H1 (cell line): ENCODE data around the gene RAB34. TPM values are rescaled to one million over a fixed set of nuclear protein-coding genes. Genes with fewer than 3 reads are reported as not detected.

ENCODE experiments used
- EP300 ChIP-seq, 2 experiments: IDR thresholded peaks; 1 replicate in 1 of 2; 2 replicates in 1 of 2; pipeline ENCODE4 v1.6.1; 2011 to 2012; ENCODE audit warnings: low read depth in 2 of 2, low read length in 2 of 2, mild to moderate bottlenecking in 2 of 2, borderline replicate concordance in 1 of 2, inconsistent platforms in 1 of 2, moderate library complexity in 1 of 2
- MAX ChIP-seq: IDR thresholded peaks from 2 replicates; pipeline ENCODE4 v1.6.1; 2012; ENCODE audit warnings: inconsistent platforms
- SIN3A ChIP-seq, 2 experiments: IDR thresholded peaks in 1 of 2; conservative IDR thresholded peaks in 1 of 2; 2 replicates each; pipeline ENCODE4 v1.6.1; 2011 to 2012; ENCODE audit warnings: low read length in 2 of 2, improper control_type of control experiment in 1 of 2, low read depth in 1 of 2, mild to moderate bottlenecking in 1 of 2
- TAF7 ChIP-seq: optimal IDR thresholded peaks from 2 replicates; pipeline ENCODE3; 2011; ENCODE audit warnings: low read depth, mild to moderate bottlenecking, inconsistent platforms, low read length, moderate library complexity, borderline replicate concordance
- polyA plus RNA-seq, 7 experiments: library from polyadenylated mRNA; depleted of rRNA in 3 of 7; stranded (reverse) in 5 of 7; unstranded in 2 of 7; fragments of >200 nt in 5 of 7; fragments of 200-250 nt in 2 of 7; gene quantifications; 1 replicate in 5 of 7; 2 replicates in 1 of 7; 4 replicates in 1 of 7; pipeline versions ENCODE4 v1.2.1 to v1.2.3, GENCODE V29; 2011 to 2013; ENCODE audit warnings: missing spikeins in 2 of 7, mixed read lengths in 2 of 7
- total RNA-seq: library from RNA; stranded (reverse); fragmentation: NEBNext Ultra II Directional; extraction: Animal tissue kit (Norgen Biotek cat#: 25700); gene quantifications from 2 replicates; pipeline ENCODE4 v1.2.1, GENCODE V29; 2021

Gene RAB34
- total and polyA plus RNA-seq, 2 of the 8 experiments (the other 6 are each of a cell fraction or from before 2014, with no cell fraction given) = 237 to 305 TPM

- TF ChIP-seq MAX (0 out of 2 replicates have a peak, but pooled peaks have one; percentile 26), EP300 (IDR thresholded peaks at IDR 0.05; ENCODE audit: borderline replicate concordance in 1 of 2, low read depth in 2 of 2, low read length in 2 of 2) (peak in 1 of 2 experiments; percentile 25; a peak in 1 of 3 replicates), SIN3A (conservative IDR thresholded peaks at IDR 0.05 in 1 of 2, IDR thresholded peaks at IDR 0.05 in 1 of 2; ENCODE audit: low read depth in 1 of 2, low read length in 2 of 2) (peak in 1 of 2 experiments; percentile 64; a peak in 1 of 4 replicates), TAF7 (peak; percentile 33)
Observed at GRCh38 chr17:28760601-28761562, 43.2 kb upstream of the RAB34 start (continued).
